HG02970 (cell line): ENCODE results near the gene STC2.

Source experiments
- ATAC-seq: cut with Tn5 transposase; IDR thresholded peaks from one replicate; pipeline ENCODE4 v1.9.1; 2021; ENCODE audit warnings: mild to moderate bottlenecking, moderate library complexity, moderate number of reproducible peaks; ENCODE audit not compliant: unreplicated experiment, low FRiP score

Gene STC2

DNA sequence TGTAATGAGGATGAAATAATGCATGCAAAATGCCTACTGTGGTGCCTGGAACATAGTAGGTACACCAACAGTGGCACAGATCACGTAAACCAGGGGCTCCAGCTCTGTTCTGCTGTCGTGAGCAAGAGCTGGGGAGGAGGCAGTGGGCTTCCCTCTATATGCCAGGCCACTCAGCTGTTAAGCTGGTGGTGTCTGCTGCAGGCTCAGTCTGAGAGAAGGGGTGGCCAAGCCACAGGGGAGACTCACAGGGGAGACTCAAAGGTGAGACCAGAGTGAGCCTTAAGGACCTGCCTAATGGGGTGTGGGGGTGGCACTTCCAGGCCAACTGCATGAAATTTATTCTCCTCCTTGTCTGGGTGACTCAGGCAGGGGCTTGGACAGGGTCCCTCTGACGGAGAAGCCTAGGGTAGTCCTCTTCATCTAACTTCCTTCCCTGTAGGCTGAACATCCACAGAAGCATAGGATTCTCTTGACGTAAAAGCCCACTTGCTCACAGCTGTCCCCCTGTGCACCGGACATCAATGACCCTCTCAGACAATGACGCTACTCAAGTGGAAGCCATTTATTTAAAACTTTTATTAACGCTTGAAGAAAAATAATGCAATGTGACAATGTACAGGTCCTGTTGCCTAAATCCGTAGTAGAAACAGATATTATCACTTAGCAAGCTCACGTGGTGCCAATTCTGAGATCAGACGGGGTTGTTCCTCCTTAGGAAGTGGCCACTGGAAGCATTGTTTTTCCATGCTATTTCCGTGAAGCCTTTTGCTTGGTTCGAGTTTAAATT is 13.9 kb downstream of the STC2 start:
- no peak for ATAC-seq

DNA sequence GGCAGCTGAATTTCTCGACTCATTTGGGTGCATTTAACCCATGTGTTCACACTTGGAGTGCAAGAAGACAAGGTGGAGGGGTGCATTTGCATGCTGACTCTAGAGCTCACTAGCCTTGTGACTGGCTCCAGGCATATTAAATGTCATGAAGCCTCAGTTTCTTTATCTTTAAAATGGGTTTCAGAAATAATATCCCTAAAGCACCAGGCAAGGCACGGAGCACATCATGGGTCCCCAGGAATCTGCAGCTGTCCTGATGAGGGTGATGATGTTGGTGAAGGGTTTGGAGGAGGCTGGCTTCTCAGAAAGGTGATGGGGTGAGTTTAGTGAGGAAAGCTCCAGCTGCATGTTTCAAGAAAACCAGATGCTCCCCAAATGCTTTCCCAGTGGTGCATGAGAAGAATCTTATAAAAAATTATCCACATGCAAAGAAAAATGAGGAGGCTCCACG is 14.8 kb downstream of the STC2 start:
- no peak for ATAC-seq

DNA sequence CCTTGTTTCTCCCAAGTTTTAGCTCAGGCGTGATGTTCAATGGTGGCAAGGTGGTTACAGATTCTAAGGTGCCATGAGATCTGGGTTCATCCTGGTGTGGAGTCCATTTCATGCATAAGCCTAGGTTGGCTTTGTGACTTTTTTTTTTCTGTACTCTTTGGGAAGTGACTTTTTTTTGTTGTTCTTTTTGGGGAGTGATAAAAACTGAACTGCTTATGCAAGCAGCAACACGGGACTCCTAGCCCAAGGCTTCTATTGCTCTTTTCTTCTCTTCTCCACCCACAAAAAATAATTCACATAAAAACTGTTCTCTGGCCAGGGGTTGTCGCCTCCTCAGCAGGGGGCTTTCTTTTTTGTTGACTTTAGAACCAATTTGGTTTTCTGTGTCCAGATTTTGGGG is 15.4 kb downstream of the STC2 start:
- no peak for ATAC-seq

DNA sequence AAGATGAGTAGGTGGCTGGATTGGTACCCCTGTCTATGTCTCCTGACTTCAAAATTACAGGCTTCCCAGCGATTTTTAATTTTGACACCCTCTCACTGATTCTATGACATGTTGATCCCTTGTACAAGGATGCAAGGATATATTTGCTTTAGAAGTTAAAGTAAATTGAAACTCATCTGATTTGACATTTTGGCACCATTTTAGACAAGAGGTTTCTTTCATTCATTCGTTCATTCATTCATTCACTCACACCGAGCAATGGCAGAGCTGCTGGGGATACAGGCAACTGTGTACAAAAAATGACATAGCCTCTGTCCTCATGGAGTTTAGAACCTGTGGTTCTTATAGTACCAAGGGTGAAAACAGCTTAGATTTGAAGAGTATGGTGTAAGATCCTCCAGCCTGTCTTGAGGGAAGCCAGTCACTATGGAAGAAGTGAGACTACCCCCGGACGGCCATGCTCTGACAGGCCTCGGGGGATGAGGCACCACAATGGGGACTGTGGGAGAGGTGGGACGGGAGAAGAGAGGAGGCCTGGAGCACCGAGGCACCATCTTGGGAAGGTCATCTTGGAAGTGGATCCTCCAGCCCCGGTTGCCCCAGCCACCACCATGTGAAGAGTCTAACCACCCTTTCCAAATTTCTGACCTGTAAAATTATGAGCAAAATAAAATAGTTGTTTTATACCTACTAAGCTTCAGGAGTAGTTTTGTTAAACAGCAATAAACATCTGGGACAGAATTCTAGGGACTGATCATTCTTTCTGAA is 16.2 kb downstream of the STC2 start:
- no peak for ATAC-seq

DNA sequence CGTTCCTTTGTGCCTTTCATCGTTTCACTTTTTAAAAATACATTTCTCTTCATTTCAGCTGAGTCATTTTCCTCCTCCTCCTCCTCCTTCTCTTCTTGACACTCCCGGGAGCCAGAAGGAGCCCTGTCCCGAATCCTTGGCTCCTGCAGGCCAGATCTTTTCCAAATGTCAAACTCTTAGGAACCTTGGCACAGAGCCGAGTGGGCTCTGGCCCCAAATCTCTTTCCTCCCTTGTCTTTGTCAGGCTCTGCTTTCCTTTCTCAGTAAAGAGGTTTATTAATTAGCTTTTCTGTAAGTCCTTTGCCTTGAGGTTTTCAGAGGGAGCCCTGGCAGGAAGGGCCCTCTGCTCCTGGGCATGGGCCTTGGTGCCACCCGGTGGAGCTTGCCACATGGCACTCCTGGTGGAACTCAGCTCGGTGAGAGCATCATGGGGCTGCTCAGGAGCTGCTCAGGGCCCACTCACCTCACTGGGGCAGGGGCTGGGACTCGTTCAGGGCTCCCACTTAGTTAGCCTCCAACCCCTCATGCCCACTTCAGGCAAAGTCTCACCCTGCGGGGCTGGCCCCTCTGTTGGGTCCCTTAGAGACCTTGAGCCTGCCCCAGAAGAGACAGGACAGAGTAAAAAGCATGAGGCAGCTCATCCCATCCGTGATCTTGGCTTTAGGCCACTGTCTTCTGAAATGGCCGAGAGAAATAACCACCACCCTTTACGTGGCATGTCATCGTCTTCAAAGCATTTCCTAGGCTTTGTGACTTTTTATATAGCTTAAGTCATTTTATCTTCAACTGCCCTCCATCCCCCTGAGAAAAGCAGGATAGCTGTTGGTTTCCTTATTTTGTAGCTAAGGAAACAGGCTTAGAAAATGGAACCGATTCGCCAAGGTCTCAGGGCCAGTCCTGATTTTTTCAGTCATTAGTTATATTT is 17.1 kb downstream of the STC2 start:
- ATAC-seq = no peak

DNA sequence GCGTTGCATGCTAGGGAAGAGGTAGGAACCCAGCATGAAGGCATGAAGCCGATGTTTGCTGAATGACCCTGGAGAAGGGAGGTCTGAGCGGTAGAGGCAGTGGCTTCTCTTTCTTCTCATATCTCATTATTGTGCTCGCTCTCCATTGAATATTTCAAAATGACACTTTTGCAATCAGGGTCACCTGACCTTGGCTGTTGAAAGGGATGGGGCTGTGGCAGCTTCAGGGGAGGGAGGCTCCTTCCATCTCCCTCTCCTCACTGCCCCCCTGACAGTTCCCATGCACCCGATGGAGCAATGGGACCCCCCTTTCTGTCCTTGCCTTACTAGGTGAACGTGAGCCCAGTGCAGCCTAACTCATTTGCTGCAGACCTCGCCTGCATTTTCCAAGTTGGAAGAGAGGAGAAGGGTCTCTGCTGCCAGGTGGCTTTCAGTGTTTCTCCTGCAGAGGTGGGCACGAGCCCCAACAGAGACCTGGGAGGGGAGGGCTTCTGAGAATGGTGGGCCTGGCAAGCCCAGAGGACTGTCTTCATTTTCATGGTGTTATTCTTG is 17.9 kb downstream of the STC2 start:
- ATAC-seq = no peak

DNA sequence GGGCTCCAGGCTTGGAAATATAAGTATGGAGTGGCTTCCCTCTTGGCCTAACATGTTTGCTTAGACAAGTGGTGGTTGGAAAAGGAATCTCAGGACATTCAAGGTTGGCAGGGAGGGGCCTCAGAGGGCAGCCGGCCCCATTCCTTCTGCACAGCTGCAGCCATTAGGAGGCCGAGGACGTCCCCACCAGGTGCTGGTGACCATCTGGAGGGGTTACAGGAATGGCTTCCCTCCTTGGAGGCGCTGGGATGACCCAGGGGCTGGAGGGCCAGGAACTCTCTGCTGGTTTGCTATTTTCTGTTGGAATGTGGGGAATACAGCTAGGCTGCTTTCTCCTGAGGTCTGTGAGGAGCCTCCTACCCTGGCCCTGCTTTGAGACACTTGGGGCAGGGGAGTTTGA is 18.5 kb downstream of the STC2 start:
- ATAC-seq = no peak

DNA sequence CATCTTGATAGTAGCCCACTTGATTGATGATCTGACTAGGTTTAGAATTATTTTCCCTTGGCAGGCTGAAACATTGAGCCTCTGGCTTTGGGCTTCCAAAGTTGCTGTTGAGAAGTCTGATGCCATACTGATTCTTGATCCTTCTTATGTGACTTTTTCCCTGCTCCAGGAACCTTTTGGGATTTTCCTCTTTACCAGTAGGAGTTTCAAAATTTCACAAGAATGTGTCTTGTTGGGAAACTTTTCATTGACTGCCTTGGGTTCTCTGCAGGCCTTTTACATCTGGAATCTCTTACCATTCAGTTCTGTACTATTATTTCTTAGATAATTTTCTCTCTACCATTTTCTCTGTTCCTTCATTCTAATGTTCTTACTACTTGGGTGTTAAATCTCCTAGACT is 20.0 kb downstream of the STC2 start:
- no peak for ATAC-seq

DNA sequence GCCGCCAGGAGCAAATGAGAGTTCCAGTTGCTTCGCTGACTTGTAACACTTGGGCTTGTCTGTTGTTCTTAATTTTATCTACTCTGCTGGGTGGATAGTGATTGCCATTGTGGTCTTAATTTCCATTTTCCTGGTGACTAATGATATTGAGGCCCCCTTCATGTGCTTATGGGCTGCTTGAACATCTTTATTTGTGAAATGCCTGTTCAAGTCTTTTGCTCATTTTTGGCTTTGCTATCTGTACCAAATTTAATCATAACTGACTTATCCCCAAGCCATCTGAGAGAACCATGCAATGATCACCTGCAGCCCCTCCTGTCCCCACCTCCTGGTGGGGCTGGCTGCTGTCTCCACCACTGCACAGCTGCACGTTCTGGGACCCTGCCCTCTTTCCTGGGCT is 20.5 kb downstream of the STC2 start:
- ATAC-seq = no peak

DNA sequence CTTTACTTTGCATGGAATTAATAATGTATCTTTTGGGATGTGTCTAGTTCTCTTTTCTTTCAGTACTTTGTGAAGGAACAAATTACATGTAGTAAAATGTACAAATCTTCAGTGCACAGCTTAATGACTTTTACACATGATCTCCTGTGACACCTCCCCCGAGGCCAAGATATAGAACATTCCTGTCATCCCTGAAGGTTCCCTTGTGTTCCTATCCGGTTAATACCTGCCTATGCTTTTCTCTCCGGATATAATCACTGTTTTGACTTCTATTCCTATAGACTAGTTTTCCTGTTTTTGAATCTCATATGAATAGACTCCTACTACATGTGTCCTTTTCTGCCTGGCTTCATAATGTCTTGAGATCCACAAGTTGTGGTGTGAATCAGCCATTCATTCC is 21.5 kb downstream of the STC2 start:
- no peak for ATAC-seq

DNA sequence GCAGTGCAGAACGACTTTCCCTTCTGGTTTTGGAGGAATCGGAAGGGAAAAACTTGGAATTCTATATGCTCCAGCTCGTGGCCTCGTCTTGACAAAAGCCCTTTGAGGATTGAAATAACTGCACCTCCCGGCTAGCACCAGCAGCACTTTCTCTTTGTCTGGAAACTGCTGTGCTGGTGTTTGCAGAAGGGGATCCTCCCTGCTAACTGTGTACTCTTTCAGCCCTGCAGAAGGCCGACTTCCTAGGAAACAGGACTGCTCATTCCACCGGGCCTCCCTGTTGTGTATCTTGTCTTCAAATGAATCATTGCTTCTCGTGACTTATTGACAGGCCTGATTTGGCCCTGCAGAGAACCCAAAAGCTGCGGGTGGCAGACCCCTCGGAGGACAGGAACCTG is 23.6 kb downstream of the STC2 start:
- no peak for ATAC-seq

DNA sequence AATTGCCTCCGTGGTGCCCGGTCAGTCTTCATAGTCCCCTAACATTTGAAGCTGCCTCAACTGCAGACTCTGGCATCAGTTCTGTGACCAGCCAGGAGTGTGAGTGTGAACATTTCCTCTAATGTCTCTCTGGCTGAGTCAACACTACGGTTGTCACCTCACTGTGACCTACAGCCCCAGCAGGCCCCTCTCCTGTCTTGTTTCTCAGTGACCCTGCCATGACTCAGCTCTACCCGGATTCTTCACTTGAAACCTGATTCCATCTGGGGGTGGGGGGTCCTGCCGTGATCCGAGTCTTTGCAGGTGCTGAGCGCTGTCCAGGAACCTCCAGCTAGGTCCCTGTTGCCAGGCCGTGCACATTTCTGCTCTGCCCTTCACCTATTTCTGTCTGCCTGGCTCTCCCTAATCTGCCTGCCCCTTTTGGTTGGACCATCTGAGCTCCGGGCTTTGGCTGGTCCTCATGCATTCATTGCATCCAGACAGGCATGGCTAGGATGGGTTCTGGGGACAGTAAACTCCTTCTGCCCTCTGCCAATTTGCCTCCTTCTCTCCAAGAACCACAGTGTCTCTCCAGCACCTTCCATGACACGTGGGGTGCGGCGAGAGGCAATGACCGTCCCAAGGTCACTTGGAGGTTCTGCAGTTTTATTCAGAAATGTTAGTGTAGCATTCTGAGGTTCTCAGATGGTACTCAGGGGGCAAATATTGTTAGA is 24.2 kb downstream of the STC2 start:
- ATAC-seq = no peak

DNA sequence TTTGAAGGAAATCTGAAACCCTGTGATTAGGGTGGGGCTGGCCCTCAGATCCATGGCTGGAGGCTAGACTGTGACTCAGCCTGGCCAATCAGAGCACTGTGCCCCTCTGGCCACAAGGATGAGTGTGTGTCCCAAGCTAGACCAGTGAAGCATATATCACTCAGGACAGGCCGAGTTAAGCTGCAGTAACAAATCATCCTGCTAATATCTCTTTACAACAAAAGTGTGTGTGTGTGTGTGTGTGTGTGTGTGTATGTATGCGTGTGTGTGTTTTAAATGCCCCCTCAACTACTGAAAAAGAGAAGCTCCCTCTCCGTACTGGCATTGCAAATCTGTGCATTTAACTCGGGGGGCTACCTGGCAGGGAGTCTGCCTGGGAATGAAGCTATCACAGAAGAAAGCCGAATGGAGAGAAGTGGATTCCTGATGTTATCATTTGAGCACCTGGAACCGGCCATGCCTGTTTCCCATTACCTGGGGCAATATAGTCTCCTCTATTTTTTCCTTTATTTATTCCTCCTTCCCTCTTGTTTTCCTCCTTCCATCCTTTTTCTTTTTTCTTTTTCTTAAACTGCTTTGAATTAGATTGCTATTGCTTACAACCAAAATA is 25.6 kb downstream of the STC2 start:
- no peak for ATAC-seq

DNA sequence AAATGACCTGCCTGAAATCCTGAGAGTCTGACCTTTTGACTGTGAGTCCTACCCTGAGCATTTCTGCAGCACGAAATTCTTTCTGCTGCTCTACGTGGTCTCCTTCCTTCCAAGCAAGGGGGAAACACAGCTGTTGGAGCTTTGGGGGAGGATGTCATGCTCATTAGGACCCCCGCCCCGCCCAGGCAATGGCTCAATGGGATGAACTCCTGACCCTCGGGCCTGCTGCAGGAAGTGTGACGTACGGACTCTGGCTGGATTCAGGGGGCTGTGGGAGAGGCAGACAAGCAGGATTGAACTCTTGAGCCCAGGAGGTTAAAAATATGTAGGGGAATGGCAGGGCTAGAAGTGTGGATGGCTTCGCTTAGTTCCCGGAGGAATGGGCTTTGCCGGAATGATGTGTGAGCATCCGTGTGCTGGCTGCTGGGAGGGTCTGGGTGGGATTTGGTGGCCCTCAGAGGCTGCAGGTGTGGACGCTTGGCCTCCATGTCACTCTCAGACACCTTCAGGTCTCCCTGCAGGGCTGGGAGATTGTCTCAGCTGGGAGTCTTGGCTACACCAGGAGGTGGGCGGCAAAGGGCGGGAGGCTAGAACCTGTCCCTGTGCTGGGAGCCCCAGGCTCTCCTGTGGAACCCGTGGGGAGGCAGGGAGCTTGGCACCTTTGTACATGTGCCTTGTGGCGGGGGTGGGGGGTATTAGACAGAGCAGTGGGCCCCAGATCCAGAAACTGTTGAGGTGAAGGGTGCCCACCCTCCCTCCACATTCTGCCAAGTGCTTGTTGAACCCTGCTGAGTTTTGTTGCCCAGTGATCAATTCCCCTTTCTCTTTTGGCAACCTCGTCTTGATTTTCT is 26.3 kb downstream of the STC2 start:
- no peak for ATAC-seq

DNA sequence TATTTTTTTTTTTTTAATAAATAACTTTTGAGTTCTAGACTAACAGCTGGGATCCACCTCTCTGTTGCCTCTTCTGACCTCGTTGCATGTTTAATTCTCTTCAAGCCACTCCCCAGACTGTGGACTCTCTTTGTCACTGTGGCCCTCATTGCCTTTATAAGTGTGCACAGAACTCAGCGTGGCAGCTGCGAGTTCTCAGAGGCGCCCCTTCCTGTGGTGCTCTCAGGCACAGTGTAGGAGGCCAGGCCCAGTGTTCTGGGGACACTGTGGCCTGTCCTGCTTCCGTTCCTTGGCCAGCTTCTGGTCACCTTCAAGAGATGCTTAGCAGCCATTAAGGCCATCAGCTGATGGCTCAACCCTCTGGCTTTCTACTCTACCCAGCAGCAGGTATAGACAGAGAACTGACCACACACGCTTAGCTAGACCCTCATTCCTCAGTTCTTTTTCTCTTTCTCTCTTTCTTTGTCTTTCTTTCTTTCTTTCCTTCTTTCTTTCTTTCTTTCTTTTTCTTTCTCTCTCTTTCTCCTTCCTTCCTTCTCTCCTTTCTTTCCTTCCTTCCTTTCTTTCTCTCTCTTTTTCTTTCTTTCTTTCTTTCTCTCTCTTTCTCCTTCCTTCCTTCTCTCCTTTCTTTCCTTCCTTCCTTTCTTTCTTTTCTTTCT is 27.7 kb downstream of the STC2 start:
- ATAC-seq = no peak

DNA sequence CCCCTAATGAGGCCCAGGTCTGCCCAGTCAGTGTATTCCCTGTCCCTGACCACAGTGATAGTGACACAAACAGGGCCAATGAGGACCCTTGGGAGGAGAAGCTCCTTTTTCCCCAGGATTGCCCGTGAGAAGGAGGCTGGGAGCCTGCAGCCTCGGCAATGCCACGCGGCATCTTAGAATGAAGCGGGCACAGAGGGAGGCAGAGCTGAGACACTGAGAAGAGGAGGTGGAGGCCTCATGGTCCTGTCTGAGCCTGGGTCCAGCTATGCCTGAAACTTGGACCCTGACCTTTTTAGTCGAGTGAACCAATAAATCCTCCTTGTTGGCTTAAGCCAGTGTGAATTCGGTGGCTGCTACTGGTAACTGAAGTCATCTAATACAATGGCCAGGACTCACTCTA is 28.4 kb downstream of the STC2 start:
- ATAC-seq = no peak

DNA sequence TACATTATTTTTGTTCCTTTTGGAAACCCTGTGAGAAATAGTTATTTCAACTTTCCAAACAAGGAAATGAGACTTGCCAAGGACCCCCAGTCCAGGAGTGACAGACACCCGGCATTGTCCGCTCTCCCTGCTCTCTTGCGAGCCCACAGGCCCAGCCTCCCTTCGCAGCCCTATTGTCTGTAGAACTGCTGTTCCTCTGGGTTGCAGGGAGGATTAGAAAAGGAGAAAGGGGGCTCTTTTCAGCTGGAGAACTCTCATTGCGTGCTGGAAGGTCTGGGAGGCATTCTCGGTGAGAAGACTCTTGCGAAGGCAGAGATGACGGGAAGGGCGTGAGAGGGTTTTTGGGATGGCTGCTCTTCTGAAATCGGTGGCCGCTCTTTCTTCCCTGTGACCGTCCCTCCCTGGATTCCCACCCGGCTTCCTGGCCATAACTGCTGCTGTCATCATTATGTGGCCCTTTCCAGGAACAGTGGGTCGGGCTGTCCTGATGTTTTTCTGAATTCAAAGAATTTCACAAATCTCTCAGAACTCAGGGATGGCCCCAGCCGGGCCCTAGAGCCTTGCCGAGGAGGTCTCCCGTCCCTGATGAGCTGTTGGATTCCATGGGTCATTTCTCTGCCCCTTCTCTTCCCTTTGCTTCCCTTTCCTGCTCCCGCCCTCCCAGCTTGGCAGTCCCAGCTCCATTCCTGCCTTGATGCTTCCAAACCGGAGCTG is 29.8 kb downstream of the STC2 start:
- ATAC-seq = no peak

DNA sequence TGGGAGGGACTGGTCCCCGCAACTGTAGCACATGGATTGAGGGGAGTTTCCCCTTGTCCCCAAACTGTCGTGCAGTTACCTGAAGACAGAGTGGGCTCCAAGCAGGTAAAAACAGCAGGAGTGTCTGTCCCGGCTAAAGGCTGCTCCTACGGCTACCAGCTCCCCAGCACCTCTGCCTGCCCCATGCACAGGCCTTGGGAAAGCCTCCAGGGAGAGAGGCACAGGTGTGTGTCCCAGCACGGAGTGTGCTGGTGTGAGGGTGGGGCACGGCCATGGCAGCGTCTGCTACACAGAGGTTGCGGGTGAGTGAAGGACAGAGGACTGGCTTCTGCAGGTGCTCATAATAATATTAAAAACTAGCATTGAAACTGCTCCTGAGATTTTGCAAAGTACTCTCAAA is 30.4 kb downstream of the STC2 start:
- no peak for ATAC-seq
